ENCODE measurements around the gene PDHB. TPM values are rescaled to one million over a fixed set of nuclear protein-coding genes. Genes with fewer than 3 reads are reported as not detected.

The PDHB gene
- total RNA-seq, 1 donor from 2014 or later: 67.6 TPM

- Mint-ChIP-seq H3K4me3 (ENCODE audit: unreplicated experiment) (no peak overlapping the region), H3K4me1 (ENCODE audit: low read depth, unreplicated experiment) (peaks cover 22% of the 10 kb centered on the region), H3K27ac (ENCODE audit: unreplicated experiment) (no peak overlapping the region), H3K36me3 (ENCODE audit: unreplicated experiment) (no peaks in the 10 kb centered on the region), H3K9me3 (ENCODE audit: unreplicated experiment) (no peaks in the 10 kb centered on the region), H3K27me3 (ENCODE audit: unreplicated experiment) (peaks cover 2% of the 10 kb centered on the region)
- DNase-seq: no peak
- TF ChIP-seq CTCF (IDR thresholded peaks at IDR 0.05; ENCODE audit: partially characterized antibody, unreplicated experiment): no peak
Observed at GRCh38 chr3:58383476-58383875, 50.2 kb downstream of the PDHB start.

- Mint-ChIP-seq H3K36me3 (ENCODE audit: unreplicated experiment) (no peaks in the 10 kb centered on the region), H3K27ac (ENCODE audit: unreplicated experiment) (no peak overlapping the region), H3K4me1 (ENCODE audit: low read depth, unreplicated experiment) (peaks cover 3% of the 10 kb centered on the region), H3K4me3 (ENCODE audit: unreplicated experiment) (no peak overlapping the region), H3K27me3 (ENCODE audit: unreplicated experiment) (peaks cover 2% of the 10 kb centered on the region), H3K9me3 (ENCODE audit: unreplicated experiment) (no peaks in the 10 kb centered on the region)
- no peak for DNase-seq
- TF ChIP-seq CTCF (IDR thresholded peaks at IDR 0.05; ENCODE audit: partially characterized antibody, unreplicated experiment): no peak
Observed at GRCh38 chr3:58379351-58380073, 54.1 kb downstream of the PDHB start.

- no peak for TF ChIP-seq CTCF (IDR thresholded peaks at IDR 0.05; ENCODE audit: partially characterized antibody, unreplicated experiment)
- DNase-seq: no peak
- Mint-ChIP-seq H3K4me3 (ENCODE audit: unreplicated experiment) (no peak overlapping the region), H3K27ac (ENCODE audit: unreplicated experiment) (no peak overlapping the region), H3K36me3 (ENCODE audit: unreplicated experiment) (no peaks in the 10 kb centered on the region), H3K27me3 (ENCODE audit: unreplicated experiment) (peaks cover 2% of the 10 kb centered on the region), H3K9me3 (ENCODE audit: unreplicated experiment) (no peaks in the 10 kb centered on the region), H3K4me1 (ENCODE audit: low read depth, unreplicated experiment) (no peaks in the 10 kb centered on the region)
Observed at GRCh38 chr3:58377750-58378149, 55.9 kb downstream of the PDHB start.

Other genes with a start within 250 kb of the PDHB start
- gene DNASE1L3, start 222.9 kb downstream of the PDHB start, total RNA-seq (ENCODE audit: unreplicated experiment): 0.96 TPM
- gene ABHD6, start 196.0 kb downstream of the PDHB start, total RNA-seq (ENCODE audit: unreplicated experiment): 46.0 TPM
- 18.4 TPM for gene RPP14, start 127.6 kb downstream of the PDHB start, total RNA-seq (ENCODE audit: unreplicated experiment)
- gene HTD2, start 127.3 kb downstream of the PDHB start, total RNA-seq (ENCODE audit: unreplicated experiment): 7.4 TPM
- 14.0 TPM for gene PXK, start 100.9 kb downstream of the PDHB start, total RNA-seq (ENCODE audit: unreplicated experiment)
- 21.1 TPM for gene KCTD6, start 58.3 kb upstream of the PDHB start, total RNA-seq (ENCODE audit: unreplicated experiment)
- 0.59 TPM for gene ACOX2, start 103.4 kb upstream of the PDHB start, total RNA-seq (ENCODE audit: unreplicated experiment)
- not detected for gene FAM107A, start 143.6 kb upstream of the PDHB start, total RNA-seq (ENCODE audit: unreplicated experiment)
- gene FAM3D, start 232.9 kb upstream of the PDHB start, total RNA-seq (ENCODE audit: unreplicated experiment): not detected